Peyer's patch (tissue), 4 donors: ENCODE results near the gene SUDS3. TPM values are rescaled to one million over a fixed set of nuclear protein-coding genes. Genes with fewer than 3 reads are reported as not detected.

ENCODE experiments used
- DNase-seq, 3 donors: peaks; one replicate each; pipeline ENCODE4 v3.0.0-alpha.2; 2017 to 2019
- H3K27ac ChIP-seq, 4 donors: fragments of 200-600 bp; sonication (generic); one replicate each; pipeline ENCODE4 v1.5.1; 2016 to 2019
- H3K27me3 ChIP-seq, 2 donors: fragments of 200-600 bp; sonication (generic); one replicate each; pipeline ENCODE4 v1.5.1; 2019
- H3K36me3 ChIP-seq, 3 donors: fragments of 200-600 bp; sonication (generic); one replicate each; pipeline ENCODE4 v1.5.1; 2016 to 2019
- H3K4me1 ChIP-seq, 4 donors: fragments of 200-600 bp; sonication (generic); one replicate each; pipeline ENCODE4 v1.5.1; 2016 to 2019
- H3K4me3 ChIP-seq, 4 donors: fragments of 200-600 bp; sonication (generic); 1 replicate in 3 of 4; 2 replicates in 1 of 4; pipeline ENCODE4 v1.5.1; 2016 to 2019; ENCODE audit warnings: mild to moderate bottlenecking in 1 of 4
- H3K9me3 ChIP-seq, 4 donors: fragments of 200-600 bp; sonication (generic); one replicate each; pipeline ENCODE4 v1.5.1; 2016 to 2019; ENCODE audit warnings: mild to moderate bottlenecking in 1 of 4
- POLR2A ChIP-seq, 2 donors: fragments of 450-650 bp; IDR thresholded peaks; one replicate each; pipeline ENCODE4 v1.5.1; 2017; ENCODE audit warnings: antibody characterized with exemption in 2 of 2, mild to moderate bottlenecking in 2 of 2, moderate library complexity in 2 of 2
- total RNA-seq, 4 donors: library from RNA; depleted of rRNA; stranded (reverse); fragments of >200 nt; gene quantifications; one replicate each; pipeline ENCODE4 v1.1.0, GENCODE V29; 2016
- TF ChIP-seq, protein P1 (sequence below), 6 experiments: fragments of 450-650 bp in 4 of 6; fragments of 200-600 bp in 2 of 6; sonication (generic) in 1 of 6; IDR thresholded peaks; one replicate each; pipeline ENCODE4 v1.5.1; 2017 to 2019; ENCODE audit warnings: antibody characterized with exemption in 6 of 6, mild to moderate bottlenecking in 3 of 6, moderate library complexity in 1 of 6

SUDS3 gene
- total RNA-seq, 4 donors from 2014 or later, result 39.2 to 86.7 (median 66.1) TPM

DNA sequence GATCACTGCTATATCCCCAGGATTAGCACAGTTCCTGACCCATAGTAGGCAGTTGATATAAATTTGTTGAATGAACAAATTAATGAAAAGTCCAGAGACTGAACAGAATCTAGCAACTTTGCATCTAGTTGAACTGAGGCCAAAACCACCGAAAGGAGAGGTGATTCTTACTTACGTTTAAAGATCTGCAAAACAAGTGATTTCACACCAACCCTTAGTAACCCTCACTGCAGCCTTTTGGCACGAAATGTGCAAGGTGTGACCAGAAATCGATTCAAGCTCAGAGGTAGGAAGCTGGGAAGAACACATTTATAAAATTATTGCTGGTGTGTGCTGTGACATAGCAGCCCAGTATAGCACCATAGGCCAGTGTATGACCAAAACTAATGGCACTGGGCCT lies 70.8 kb downstream of the SUDS3 start:
- no peak for TF ChIP-seq POLR2A (IDR thresholded peaks at IDR 0.05)
- TF ChIP-seq, protein P1, sequence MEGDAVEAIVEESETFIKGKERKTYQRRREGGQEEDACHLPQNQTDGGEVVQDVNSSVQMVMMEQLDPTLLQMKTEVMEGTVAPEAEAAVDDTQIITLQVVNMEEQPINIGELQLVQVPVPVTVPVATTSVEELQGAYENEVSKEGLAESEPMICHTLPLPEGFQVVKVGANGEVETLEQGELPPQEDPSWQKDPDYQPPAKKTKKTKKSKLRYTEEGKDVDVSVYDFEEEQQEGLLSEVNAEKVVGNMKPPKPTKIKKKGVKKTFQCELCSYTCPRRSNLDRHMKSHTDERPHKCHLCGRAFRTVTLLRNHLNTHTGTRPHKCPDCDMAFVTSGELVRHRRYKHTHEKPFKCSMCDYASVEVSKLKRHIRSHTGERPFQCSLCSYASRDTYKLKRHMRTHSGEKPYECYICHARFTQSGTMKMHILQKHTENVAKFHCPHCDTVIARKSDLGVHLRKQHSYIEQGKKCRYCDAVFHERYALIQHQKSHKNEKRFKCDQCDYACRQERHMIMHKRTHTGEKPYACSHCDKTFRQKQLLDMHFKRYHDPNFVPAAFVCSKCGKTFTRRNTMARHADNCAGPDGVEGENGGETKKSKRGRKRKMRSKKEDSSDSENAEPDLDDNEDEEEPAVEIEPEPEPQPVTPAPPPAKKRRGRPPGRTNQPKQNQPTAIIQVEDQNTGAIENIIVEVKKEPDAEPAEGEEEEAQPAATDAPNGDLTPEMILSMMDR (IDR thresholded peaks at IDR 0.05), result no peak
- H3K36me3 ChIP-seq, result no peaks in the 10 kb centered on the region
- H3K4me1 ChIP-seq, result no peaks in the 10 kb centered on the region
- no peak overlapping the region for H3K4me3 ChIP-seq
- H3K9me3 ChIP-seq, result no peaks in the 10 kb centered on the region
- H3K27ac ChIP-seq, result no peak overlapping the region
- no peaks in the 10 kb centered on the region for H3K27me3 ChIP-seq
- no peak for DNase-seq

GRCh38 chr12:118448341-118448740 lies 72.0 kb downstream of the SUDS3 start:
- no peaks in the 10 kb centered on the region for H3K36me3 ChIP-seq
- H3K9me3 ChIP-seq, result no peaks in the 10 kb centered on the region
- H3K4me1 ChIP-seq, result no peaks in the 10 kb centered on the region
- no peak for DNase-seq
- TF ChIP-seq, protein P1 (IDR thresholded peaks at IDR 0.05), result no peak
- TF ChIP-seq POLR2A (IDR thresholded peaks at IDR 0.05), result no peak
- no peaks in the 10 kb centered on the region for H3K27me3 ChIP-seq
- H3K27ac ChIP-seq, result no peak overlapping the region
- H3K4me3 ChIP-seq, result no peak overlapping the region

DNA sequence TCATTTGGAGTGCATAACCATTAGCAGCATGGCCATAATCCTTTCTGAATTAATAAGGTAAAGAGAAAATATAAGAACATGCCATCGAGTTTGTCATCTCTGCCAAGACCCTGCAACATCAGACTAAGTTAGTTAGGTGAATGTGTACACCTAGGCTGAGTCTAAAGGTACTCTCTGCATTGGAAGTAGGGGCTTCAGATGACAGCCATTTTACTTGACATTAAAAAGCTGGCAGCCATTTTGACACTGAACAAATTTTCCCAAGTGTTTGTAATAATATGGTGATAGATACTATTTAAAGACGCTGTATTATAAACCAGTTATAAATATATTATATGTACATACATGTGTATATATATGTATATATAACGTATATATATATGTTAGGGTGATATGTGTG lies 79.0 kb downstream of the SUDS3 start:
- Histone ChIP-seq H3K36me3 (no peaks in the 10 kb centered on the region), H3K27ac (no peak overlapping the region), H3K9me3 (no peaks in the 10 kb centered on the region), H3K4me1 (no peaks in the 10 kb centered on the region), H3K27me3 (no peaks in the 10 kb centered on the region), H3K4me3 (no peak overlapping the region)
- TF ChIP-seq POLR2A (IDR thresholded peaks at IDR 0.05), result no peak
- TF ChIP-seq, protein P1 (IDR thresholded peaks at IDR 0.05), result no peak
- no peak for DNase-seq

- no peaks in the 10 kb centered on the region for H3K36me3 ChIP-seq
- no peak for DNase-seq
- H3K4me3 ChIP-seq, result no peak overlapping the region
- H3K4me1 ChIP-seq, result no peaks in the 10 kb centered on the region
- H3K9me3 ChIP-seq, result no peaks in the 10 kb centered on the region
- TF ChIP-seq POLR2A (IDR thresholded peaks at IDR 0.05), result no peak
- TF ChIP-seq, protein P1 (IDR thresholded peaks at IDR 0.05), result no peak
- H3K27me3 ChIP-seq, result no peaks in the 10 kb centered on the region
- H3K27ac ChIP-seq, result no peak overlapping the region
Measured at GRCh38 chr12:118456741-118457140, 80.4 kb downstream of the SUDS3 start.

DNA sequence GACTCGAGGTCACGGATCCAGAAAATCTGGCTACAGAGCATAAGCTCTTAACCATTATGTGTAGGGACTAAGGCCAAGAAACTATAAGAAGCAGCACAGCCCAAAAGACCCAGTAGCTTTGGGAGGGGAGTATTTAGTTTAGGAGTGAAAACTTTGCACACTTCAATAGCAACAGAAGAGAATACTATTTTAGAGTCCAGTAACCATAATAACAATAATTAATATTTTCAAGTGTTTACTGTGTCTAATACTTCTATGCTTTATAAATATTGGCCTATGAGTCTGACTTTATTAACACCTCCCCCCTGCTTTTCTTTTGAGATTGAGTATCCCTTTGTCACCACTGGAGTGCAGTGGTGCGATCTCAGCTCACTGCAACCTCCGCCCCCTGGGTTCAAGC lies 82.8 kb downstream of the SUDS3 start:
- Histone ChIP-seq H3K36me3 (no peaks in the 10 kb centered on the region), H3K4me1 (no peaks in the 10 kb centered on the region), H3K27ac (no peak overlapping the region), H3K4me3 (no peak overlapping the region), H3K9me3 (no peaks in the 10 kb centered on the region), H3K27me3 (no peaks in the 10 kb centered on the region)
- no peak for DNase-seq
- TF ChIP-seq POLR2A (IDR thresholded peaks at IDR 0.05), result no peak
- TF ChIP-seq, protein P1 (IDR thresholded peaks at IDR 0.05), result no peak

- Histone ChIP-seq H3K36me3 (no peaks in the 10 kb centered on the region), H3K9me3 (no peaks in the 10 kb centered on the region), H3K27ac (no peak overlapping the region), H3K4me3 (no peak overlapping the region), H3K4me1 (no peaks in the 10 kb centered on the region), H3K27me3 (no peaks in the 10 kb centered on the region)
- no peak for DNase-seq
- TF ChIP-seq, protein P1 (IDR thresholded peaks at IDR 0.05), result no peak
- no peak for TF ChIP-seq POLR2A (IDR thresholded peaks at IDR 0.05)
Measured at GRCh38 chr12:118463677-118464076, 87.3 kb downstream of the SUDS3 start.
